ENCODE measurements around the gene NLGN2.
"Not testable (repeated sequence)": the region's sequence is repeated elsewhere in the genome, so short reads cannot be mapped to it uniquely, and the experiment has no call there.

NLGN2 gene

DNA sequence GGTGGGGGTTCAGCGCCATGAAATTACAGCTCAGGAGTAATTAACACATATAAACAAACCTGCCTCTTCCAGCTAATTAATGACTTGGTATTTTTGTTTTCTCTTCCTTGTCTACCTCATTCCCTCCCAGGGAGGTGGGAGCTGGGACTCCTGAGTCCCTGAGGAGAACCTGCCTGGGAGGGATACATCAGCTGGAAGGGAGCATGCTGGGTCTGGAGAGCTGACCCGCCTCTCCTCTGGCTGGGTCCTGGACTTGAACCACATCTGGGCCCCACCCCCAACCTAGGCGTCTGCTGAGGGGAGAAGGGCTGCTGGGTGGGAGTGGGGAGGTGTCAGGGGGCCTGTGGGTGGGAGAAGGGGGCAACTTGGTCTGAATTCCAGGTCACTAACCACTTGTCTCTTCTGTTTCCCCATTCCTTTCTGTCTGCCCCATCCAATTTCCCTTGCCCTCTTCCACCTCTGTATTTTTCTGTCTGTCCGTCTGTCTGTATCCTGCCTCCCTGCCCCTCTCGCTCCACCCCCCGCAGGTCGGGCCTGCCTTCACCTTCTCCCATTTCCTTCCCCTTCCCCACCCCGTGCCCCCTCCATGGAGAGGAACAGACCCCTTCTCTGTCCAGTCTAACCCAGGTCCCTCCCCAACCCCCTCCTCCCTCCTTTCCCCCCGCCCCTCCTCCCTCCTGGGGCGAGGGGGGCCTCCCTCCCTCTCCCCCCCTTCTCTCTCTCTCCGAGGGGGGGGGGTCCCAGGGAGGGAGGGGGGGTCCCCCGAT is at the start of gene NLGN2:
Gene NLGN2 (plus strand): TSS at position 361 of the 767 bp plus-strand sequence. CDS start 411 bp downstream, outside the sequence.
- DNase-seq, result no peak

- no peak for DNase-seq
Measured at GRCh38 chr17:7361906-7362305, 45.7 kb upstream of the NLGN2 start.

GRCh38 chr17:7363311-7363710 is 44.3 kb upstream of the NLGN2 start:
- no peak for DNase-seq

- DNase-seq, result not testable (repeated sequence)
Measured at GRCh38 chr17:7365963-7366362, 41.7 kb upstream of the NLGN2 start.

DNA sequence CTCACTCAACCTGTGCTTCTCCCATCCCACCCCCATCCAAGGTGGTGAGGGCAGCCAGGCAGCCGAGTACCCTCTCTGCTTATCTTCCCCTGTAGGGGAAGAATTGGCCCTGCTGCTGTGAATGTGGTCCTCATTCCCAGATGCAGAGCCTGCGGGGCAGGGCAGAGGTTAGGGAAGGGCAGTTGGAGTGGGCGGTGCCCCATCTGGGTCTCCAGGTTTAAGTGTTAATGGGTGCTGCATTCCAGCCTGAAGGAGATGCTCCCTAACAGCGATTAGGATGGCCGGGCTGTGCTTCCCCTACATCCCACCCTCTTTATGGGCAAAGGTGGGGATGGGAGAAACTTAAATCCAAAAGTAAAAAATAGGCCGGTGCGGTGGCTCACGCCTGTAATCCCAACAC is 40.6 kb upstream of the NLGN2 start:
- no peak for DNase-seq

DNA sequence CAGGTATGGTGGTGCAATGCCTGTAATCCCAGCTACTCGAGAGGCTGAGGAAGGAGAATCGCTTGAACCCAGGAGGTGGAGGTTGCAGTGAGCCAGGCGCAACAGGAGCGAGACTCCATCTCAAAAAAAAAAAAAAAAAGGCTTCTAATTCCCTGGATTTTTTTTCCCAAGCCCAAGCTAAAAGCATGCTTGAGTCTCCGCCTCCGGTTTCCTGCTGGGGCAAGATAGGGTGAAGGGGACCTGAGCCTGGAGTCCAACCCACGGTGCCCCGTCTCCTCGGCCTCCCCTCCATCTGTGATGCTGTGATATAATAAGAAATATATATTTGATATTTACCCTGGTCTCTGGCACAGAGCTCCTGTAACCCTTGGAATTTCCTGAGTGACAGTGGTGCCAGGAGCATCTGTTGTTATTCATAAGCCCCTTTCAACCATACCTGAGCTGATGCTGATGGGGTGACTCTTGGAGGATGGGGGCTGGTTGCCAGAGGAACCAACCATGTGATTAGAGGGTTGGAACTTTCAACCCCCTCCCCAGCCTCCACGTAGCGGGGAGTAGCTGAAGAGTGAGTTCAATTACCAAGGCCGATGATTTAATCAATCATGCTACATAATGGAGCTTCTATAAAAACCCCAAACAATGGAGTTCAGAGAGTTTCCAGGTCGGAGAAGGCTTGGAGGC is 39.6 kb upstream of the NLGN2 start:
- no peak for DNase-seq

GRCh38 chr17:7368599-7368994 is 39.0 kb upstream of the NLGN2 start:
- not testable (repeated sequence) for DNase-seq

DNA sequence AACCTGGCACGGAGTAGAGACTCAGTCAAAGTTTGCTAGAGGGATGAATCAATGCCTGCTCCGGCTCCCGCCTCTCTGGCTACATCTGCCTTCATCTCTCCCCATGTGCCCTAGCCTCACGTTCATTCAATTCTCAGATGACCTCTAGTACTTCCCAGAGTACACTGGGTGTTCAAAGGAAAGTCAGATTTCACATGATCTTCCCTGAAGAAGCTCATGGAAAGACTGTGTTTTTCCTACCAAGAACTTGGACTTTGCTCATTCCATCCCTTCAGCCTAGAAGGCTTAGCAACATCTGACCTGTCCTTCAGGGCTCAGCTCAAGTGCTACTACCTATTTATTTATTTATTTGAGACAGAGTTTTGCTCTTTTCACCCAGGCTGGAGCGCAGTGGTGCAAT is 37.8 kb upstream of the NLGN2 start:
- no peak for DNase-seq

DNA sequence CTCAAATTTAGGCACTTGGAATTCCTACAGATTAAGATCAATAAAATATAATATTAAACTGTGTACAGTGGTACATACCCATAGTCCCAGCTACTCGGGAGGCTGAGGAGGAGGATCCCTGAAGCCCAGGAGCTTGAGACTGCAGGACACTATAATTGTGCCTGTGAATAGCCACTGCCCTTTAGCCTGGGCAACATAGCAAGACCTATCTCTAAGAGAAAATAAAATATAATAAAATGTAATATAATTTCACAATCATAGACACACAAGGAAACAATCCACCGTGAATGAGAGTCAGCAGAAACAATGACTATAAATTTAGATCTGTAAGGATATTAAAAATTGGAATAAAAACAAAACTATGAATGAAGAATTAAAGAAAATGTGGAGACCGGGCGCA is 36.8 kb upstream of the NLGN2 start:
- no peak for DNase-seq

DNA sequence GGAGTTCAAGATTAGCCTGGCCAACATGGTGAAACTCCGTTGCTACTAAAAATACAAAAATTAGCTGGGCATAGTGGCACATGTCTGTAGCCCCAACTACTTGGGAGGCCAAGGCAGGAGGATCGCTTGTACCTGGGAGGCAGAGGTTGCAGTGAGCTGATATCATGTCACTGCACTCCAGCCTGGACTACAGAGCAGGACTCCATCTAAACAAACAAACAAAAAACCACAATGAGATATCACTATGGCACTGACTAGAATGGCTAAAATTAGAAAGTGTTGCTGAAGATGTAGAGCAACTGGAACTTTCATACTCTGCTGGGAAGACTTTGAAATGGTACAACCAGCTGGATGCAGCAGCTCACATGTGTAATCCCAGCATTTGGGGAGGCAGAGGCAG is 33.3 kb upstream of the NLGN2 start:
- DNase-seq, result no peak

GRCh38 chr17:7379134-7379533 is 28.5 kb upstream of the NLGN2 start:
- no peak for DNase-seq

DNA sequence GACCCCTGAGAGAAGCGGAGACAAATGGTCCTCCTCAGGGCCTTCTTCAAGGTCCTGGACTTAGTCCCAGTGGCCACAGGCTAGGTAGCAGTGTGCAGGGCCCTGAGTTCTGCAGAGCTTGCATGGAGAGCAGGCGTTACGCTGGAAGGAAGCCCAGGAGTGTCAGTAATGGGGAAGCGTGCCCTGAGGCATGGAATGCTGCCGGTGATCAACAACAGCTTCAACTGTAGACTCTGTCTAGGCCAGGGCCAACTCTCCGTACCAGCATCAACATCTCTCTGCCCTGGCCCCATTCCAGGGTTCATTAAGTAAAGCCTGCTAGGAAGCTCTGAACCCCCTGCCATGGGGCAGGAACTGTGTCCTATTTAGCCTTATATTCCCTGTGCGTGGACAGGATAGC is 27.3 kb upstream of the NLGN2 start:
- no peak for DNase-seq

GRCh38 chr17:7380855-7381683 is 26.6 kb upstream of the NLGN2 start, which contains the start of gene TNK1:
TSS of gene TNK1 (plus strand) at chr17:7381089. CDS start at chr17:7382927, 1,838 bp downstream.
- no peak for DNase-seq

GRCh38 chr17:7382901-7383300 is 24.7 kb upstream of the NLGN2 start:
- no peak for DNase-seq

- no peak for DNase-seq
Measured at GRCh38 chr17:7383371-7383741, 24.3 kb upstream of the NLGN2 start.

- DNase-seq, result no peak
Measured at GRCh38 chr17:7383742-7384488, 23.7 kb upstream of the NLGN2 start.

GRCh38 chr17:7384489-7385081 is 23.1 kb upstream of the NLGN2 start:
- DNase-seq, result no peak

- no peak for DNase-seq
Measured at GRCh38 chr17:7388856-7389255, 18.8 kb upstream of the NLGN2 start.

DNA sequence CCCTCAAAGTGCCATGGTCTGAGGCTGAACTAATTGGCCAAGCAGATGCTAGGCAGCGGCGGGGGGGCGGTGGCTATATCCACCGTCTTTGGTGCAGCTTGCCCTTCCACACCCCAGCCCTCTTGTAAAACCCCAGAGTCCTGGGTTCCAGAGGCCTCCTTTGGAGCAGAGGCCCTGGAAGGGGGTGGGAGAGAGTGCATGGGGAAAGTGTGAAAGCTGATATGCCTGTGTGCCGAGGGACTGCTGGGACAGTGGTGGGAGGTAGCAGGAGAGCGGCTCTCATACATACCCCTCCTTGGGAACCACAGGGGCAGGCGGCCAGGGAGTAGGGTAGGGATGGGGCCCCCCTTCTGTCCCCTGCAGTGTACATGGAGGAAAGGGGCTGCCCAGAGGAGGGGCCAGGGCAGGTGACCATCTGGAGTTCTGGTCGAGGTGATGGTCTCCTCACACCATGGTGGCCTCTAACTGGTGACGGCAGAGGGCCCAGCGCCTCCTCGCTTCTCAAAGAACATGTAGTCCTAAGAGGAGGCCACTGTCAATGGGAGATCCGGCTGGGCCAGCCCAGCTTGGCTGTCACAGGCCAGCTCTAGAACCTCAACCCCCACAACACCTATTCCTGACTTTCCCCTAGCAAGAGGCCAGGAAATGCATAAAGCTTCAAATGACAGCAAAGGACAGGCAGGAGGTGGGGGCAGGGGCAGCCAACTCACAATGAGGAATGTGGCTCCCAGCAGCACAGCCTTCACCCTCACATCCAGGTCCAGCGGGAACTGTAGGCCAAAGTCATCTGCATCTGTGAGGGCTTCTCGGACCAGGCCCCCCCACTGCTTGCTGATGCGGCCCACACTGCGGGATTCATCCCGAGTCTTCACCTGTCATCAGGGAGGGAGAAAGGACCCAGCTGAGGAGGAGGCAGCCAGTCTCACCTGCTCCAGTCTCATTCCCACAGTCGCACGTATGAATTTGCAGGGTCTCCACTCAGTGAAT is 17.4 kb upstream of the NLGN2 start:
- no peak for DNase-seq

DNA sequence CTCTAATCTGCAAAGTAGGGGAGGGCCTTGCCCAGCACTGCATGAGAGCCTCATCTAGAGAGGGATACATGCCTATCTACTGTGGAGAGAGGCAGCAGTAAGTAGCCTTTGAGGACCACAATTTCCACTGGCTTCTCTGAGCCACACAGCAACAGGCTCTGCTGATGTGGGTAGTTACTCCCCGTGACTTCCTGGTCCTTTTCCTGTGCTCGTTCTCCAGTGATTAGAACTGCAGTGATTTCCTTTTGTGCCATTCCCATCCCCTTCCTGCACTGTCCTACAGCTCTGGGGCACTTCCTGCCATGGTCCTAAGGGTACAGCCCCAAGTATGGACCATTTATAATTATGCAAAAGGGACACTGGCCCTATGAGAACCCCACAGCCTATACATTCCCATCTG is 16.3 kb upstream of the NLGN2 start:
- DNase-seq, result no peak

Measured in midbrain (tissue), 1 donor.